Measurements from ENCODE around the gene FBLIM1. TPM values are rescaled to one million over a fixed set of nuclear protein-coding genes. Genes with fewer than 3 reads are reported as not detected.

The FBLIM1 gene
- total RNA-seq, 1 experiment from 2014 or later: 25.6 TPM

DNA sequence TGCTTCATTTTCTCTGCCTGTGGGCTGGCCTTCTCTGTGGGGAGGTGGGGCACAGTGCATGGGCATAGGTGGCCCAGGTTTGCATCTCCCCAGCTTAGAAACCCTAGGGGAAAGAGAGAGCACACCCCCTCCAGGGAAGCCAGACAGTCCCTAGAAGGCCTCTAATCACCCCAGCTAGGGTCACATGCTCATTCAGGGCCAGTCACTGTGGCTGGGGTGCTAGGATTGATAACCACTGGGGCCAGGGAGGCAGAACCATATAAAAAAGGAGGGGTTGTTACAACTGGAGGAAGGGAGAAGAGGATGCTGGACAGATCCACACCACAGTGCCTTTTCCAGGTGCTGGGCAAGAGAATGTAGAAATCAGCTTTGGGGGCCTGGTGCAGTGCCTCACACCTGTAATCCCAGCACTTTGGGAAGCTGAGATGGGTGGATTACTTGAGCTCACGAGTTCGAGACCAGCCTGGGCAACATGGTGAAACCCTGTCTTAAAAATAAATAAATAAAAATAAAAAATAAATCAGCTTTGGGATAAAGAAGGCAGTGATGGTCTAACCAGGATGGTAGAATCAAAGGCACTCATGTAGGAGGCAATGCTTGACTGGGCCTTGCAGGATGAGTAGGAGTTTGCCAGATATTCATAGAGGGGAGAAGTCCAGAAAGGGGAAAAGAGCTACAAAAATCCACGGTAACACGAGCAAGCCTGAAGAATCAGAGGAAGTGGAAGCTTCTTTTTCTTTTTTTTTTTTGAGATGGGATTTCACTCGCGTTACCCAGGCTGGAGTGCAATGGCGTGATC, 19.5 kb downstream of the FBLIM1 start:
- TF ChIP-seq, protein P1, sequence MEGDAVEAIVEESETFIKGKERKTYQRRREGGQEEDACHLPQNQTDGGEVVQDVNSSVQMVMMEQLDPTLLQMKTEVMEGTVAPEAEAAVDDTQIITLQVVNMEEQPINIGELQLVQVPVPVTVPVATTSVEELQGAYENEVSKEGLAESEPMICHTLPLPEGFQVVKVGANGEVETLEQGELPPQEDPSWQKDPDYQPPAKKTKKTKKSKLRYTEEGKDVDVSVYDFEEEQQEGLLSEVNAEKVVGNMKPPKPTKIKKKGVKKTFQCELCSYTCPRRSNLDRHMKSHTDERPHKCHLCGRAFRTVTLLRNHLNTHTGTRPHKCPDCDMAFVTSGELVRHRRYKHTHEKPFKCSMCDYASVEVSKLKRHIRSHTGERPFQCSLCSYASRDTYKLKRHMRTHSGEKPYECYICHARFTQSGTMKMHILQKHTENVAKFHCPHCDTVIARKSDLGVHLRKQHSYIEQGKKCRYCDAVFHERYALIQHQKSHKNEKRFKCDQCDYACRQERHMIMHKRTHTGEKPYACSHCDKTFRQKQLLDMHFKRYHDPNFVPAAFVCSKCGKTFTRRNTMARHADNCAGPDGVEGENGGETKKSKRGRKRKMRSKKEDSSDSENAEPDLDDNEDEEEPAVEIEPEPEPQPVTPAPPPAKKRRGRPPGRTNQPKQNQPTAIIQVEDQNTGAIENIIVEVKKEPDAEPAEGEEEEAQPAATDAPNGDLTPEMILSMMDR (IDR thresholded peaks at IDR 0.05; ENCODE audit: unreplicated experiment): no peak
- peaks cover 21% of the 10 kb centered on the region for H3K4me1 Mint-ChIP-seq (ENCODE audit: low read depth, unreplicated experiment)
- CTCF ChIA-PET: interaction anchor here (0.8 kb wide), 1 partner anchor 17 kb away, joined by 3 read pairs; no protein-coding TSS in a partner anchor
- no peak overlapping the region for H3K27ac Mint-ChIP-seq (ENCODE audit: unreplicated experiment)
- intact Hi-C loops (cut with micrococcal nuclease; ENCODE audit: unreplicated experiment): no loop called here
- DNase-seq: no peak
- BruUV-seq (replicated peaks): no TSS peak
- peaks cover 28% of the 10 kb centered on the region for H3K36me3 Mint-ChIP-seq (ENCODE audit: insufficient read depth, unreplicated experiment)
- H3K4me3 Mint-ChIP-seq (ENCODE audit: low read depth, unreplicated experiment): no peak overlapping the region
- H3K9me3 Mint-ChIP-seq (ENCODE audit: low read depth, unreplicated experiment): no peaks in the 10 kb centered on the region
- no peaks in the 10 kb centered on the region for H3K27me3 Mint-ChIP-seq (ENCODE audit: unreplicated experiment)

DNA sequence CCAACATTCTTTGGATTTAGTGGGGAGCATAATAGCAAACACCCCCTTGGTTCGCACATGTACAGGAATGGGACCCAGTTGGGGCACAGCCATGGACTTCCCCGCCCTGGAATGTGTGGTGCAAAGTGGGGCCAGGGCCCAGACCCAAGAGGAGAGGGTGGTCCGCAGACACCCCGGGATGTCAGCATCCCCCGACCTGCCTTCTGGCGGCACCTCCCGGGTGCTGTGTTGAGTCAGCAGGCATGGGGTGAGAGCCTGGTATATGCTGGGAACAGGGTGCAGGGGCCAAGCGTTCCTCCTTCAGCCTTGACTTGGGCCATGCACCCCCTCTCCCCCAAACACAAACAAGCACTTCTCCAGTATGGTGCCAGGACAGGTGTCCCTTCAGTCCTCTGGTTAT, 27.1 kb downstream of the FBLIM1 start:
- Mint-ChIP-seq H3K9me3 (ENCODE audit: low read depth, unreplicated experiment) (no peaks in the 10 kb centered on the region), H3K27me3 (ENCODE audit: unreplicated experiment) (no peaks in the 10 kb centered on the region), H3K27ac (ENCODE audit: unreplicated experiment) (no peak overlapping the region), H3K36me3 (ENCODE audit: insufficient read depth, unreplicated experiment) (peaks cover 21% of the 10 kb centered on the region), H3K4me1 (ENCODE audit: low read depth, unreplicated experiment) (peaks cover 12% of the 10 kb centered on the region), H3K4me3 (ENCODE audit: low read depth, unreplicated experiment) (no peak overlapping the region)
- BruUV-seq (replicated peaks): no TSS peak
- no peak for DNase-seq
- intact Hi-C loops (cut with micrococcal nuclease; ENCODE audit: unreplicated experiment): no loop called here
- TF ChIP-seq, protein P1 (IDR thresholded peaks at IDR 0.05; ENCODE audit: unreplicated experiment): no peak
- CTCF ChIA-PET: interaction anchor here (0.6 kb wide), 1 partner anchor 117 kb away, joined by 4 read pairs; no protein-coding TSS in a partner anchor

DNA sequence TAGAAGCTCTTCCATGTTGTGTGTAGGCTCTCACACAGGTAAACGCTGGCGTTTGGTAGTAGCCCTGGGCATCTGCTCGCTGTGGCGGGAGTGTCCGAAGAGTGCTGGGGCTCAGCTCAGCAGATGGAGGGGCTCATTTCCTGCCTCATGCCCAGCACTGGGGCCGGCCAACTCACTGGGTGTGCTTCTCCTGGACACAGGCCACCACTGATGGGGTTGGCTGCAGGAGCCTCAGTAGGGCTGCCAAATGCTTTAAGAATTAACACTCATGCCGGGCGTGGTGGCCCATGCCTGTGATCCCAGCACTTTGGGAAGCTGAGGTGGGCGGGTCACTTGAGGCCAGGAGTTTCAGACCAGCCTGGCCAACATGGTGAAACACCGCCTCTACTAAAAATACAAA, 28.0 kb downstream of the FBLIM1 start:
- Mint-ChIP-seq H3K27ac (ENCODE audit: unreplicated experiment) (no peak overlapping the region), H3K9me3 (ENCODE audit: low read depth, unreplicated experiment) (no peaks in the 10 kb centered on the region), H3K4me1 (ENCODE audit: low read depth, unreplicated experiment) (peaks cover 7% of the 10 kb centered on the region), H3K27me3 (ENCODE audit: unreplicated experiment) (no peaks in the 10 kb centered on the region), H3K4me3 (ENCODE audit: low read depth, unreplicated experiment) (no peak overlapping the region), H3K36me3 (ENCODE audit: insufficient read depth, unreplicated experiment) (peaks cover 16% of the 10 kb centered on the region)
- CTCF ChIA-PET: no interaction called here
- intact Hi-C loops (cut with micrococcal nuclease; ENCODE audit: unreplicated experiment): no loop called here
- DNase-seq: no peak
- no TSS peak for BruUV-seq (replicated peaks)
- TF ChIP-seq, protein P1 (IDR thresholded peaks at IDR 0.05; ENCODE audit: unreplicated experiment): no peak

DNA sequence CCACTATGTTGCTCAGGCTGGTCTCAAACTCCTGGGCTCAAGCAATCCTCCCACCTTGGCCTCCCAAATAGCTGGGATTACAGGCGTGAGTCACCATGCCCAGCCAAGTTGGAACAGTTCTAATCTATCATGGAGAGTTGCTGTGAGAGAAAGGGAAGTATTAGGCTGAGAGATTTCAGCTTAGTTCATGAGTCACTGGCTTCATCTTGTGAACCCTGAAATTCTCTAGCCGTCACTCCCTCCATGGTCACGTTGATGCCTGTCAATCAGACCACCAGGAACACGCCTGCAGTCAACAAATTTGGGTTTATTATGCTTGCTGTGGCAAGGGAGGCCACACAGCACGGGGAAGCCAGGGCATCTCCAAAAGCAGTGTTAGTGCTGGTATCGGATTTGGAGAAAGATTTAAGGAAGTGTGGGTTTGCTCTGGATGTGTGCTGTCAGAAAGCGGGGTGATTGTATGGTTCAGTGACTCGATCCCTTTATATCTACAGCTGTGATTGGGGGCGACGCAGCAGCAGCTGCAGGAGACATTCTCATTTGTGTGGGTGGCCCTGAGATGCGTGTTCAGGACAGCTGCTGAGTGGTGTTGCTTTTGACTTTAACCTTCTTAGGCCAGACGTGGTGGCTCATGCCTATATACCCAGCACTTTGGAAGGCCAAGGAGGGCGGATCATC, 30.2 kb downstream of the FBLIM1 start:
- no peaks in the 10 kb centered on the region for H3K9me3 Mint-ChIP-seq (ENCODE audit: low read depth, unreplicated experiment)
- BruUV-seq (replicated peaks): no TSS peak
- TF ChIP-seq, protein P1 (IDR thresholded peaks at IDR 0.05; ENCODE audit: unreplicated experiment): no peak
- CTCF ChIA-PET: no interaction called here
- peaks cover 7% of the 10 kb centered on the region for H3K4me1 Mint-ChIP-seq (ENCODE audit: low read depth, unreplicated experiment)
- peaks cover 16% of the 10 kb centered on the region for H3K36me3 Mint-ChIP-seq (ENCODE audit: insufficient read depth, unreplicated experiment)
- no peaks in the 10 kb centered on the region for H3K27me3 Mint-ChIP-seq (ENCODE audit: unreplicated experiment)
- peak overlapping the region; percentile 22 for H3K4me3 Mint-ChIP-seq (ENCODE audit: low read depth, unreplicated experiment)
- intact Hi-C loops (cut with micrococcal nuclease; ENCODE audit: unreplicated experiment): no loop called here
- H3K27ac Mint-ChIP-seq (ENCODE audit: unreplicated experiment): peak overlapping the region; percentile 83
- no peak for DNase-seq

Data from Calu3 (cell line).